MM.1S (cell line): ENCODE results near the gene KIRREL2.

Experiments used
- CTCF ChIP-seq: fragments of 300-600 bp; sonication (generic); IDR thresholded peaks from 2 replicates; pipeline ENCODE4 v1.5.1; 2016; ENCODE audit warnings: antibody characterized with exemption, low read length, mixed read lengths
- EZH2 ChIP-seq: fragments of 300-600 bp; sonication (generic); optimal IDR thresholded peaks from 2 replicates; pipeline ENCODE3; 2017; ENCODE audit warnings: low read depth, mild to moderate bottlenecking, antibody characterized with exemption, low read length, mixed read lengths
- EZH2phosphoT487 ChIP-seq: fragments of 300-600 bp; sonication (generic); IDR thresholded peaks from 2 replicates; pipeline ENCODE4 v1.6.1; 2018; ENCODE audit warnings: antibody characterized with exemption, low read length

DNA sequence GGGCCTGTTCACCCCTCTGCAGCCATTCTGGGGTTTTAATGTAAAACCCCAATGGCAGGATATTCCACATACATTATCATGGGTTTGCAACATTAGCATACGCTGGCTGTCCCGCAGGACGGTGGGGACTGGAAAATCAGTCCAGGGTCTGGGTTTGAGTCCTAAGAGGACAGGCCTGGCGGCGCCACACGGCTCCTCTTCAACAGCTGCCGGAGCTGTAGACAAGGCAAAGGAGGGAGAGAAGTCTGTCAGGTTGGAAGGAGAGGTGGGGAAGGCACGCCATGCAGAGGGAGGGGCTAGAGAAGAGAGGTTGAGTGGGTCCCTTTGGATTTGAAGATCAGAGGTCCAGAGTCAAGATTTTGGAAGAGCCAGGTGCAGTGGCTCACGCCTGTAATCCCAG is 31.7 kb downstream of the KIRREL2 start:
- TF ChIP-seq CTCF (no peak), EZH2 (no peak), EZH2phosphoT487 (no peak)
